ENCODE data around the gene ZNF580.

- TF ChIP-seq CHD1 (IDR thresholded peaks at IDR 0.05; ENCODE audit: low read depth, low read length) (no peak), JUNB (IDR thresholded peaks at IDR 0.05) (no peak)
- TF ChIP-seq, protein P1, sequence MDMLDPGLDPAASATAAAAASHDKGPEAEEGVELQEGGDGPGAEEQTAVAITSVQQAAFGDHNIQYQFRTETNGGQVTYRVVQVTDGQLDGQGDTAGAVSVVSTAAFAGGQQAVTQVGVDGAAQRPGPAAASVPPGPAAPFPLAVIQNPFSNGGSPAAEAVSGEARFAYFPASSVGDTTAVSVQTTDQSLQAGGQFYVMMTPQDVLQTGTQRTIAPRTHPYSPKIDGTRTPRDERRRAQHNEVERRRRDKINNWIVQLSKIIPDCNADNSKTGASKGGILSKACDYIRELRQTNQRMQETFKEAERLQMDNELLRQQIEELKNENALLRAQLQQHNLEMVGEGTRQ (IDR thresholded peaks at IDR 0.05; ENCODE audit: borderline replicate concordance, low read depth, low read length), result no peak
These were observed 13.0 kb downstream of the ZNF580 start for GRCh38 chr19:55653651-55654322.
